GM10847 (cell line): ENCODE results near the gene MBD5.

Source experiments
- POLR2A ChIP-seq: IDR thresholded peaks from 2 replicates; pipeline ENCODE4 v1.6.1; 2011; ENCODE audit not compliant: insufficient read length; ENCODE audit errors: extremely low read depth

Gene MBD5

GRCh38 chr2:148486655-148487054, 465.8 kb downstream of the MBD5 start:
- TF ChIP-seq POLR2A: no peak

- TF ChIP-seq POLR2A: no peak
These were observed 466.5 kb downstream of the MBD5 start for GRCh38 chr2:148487439-148487838.

GRCh38 chr2:148490840-148491439, 470.0 kb downstream of the MBD5 start:
- TF ChIP-seq POLR2A: no peak

GRCh38 chr2:148493822-148494563, 473.1 kb downstream of the MBD5 start:
- TF ChIP-seq POLR2A: no peak

GRCh38 chr2:148495586-148495985, 474.7 kb downstream of the MBD5 start:
- no peak for TF ChIP-seq POLR2A

- no peak for TF ChIP-seq POLR2A
These were observed 480.7 kb downstream of the MBD5 start for GRCh38 chr2:148501545-148501944.

- no peak for TF ChIP-seq POLR2A
These were observed 482.6 kb downstream of the MBD5 start for GRCh38 chr2:148503516-148503915.

- no peak for TF ChIP-seq POLR2A
These were observed 487.1 kb downstream of the MBD5 start for GRCh38 chr2:148507970-148508369.

- no peak for TF ChIP-seq POLR2A
These were observed 488.0 kb downstream of the MBD5 start for GRCh38 chr2:148508878-148509287.

- TF ChIP-seq POLR2A: no peak
These were observed 488.5 kb downstream of the MBD5 start for GRCh38 chr2:148509288-148509902.

- TF ChIP-seq POLR2A: no peak
These were observed 491.0 kb downstream of the MBD5 start for GRCh38 chr2:148511883-148512282.

- TF ChIP-seq POLR2A: no peak
These were observed 491.6 kb downstream of the MBD5 start for GRCh38 chr2:148512501-148512900.

- no peak for TF ChIP-seq POLR2A
These were observed 492.5 kb downstream of the MBD5 start for GRCh38 chr2:148513427-148513826.

GRCh38 chr2:148515120-148515519, 494.2 kb downstream of the MBD5 start:
- TF ChIP-seq POLR2A: no peak

- TF ChIP-seq POLR2A: no peak
These were observed 495.1 kb downstream of the MBD5 start for GRCh38 chr2:148515976-148516375.

GRCh38 chr2:148517296-148517695, 496.4 kb downstream of the MBD5 start:
- TF ChIP-seq POLR2A: no peak
